Panc1 (cell line): ENCODE data around the gene PTDSS2.

Source experiments
- CTCF ChIP-seq: fragments of 450-650 bp; IDR thresholded peaks from 2 replicates; pipeline ENCODE4 v1.5.1; 2017; ENCODE audit warnings: mild to moderate bottlenecking
- SIN3A ChIP-seq: IDR thresholded peaks from 2 replicates; pipeline ENCODE4 v1.6.1; 2012; ENCODE audit warnings: low read depth, mild to moderate bottlenecking, low read length, moderate library complexity, borderline replicate concordance; ENCODE audit not compliant: insufficient read depth
- TF ChIP-seq, protein P1 (sequence below), 2 experiments: IDR thresholded peaks; 2 replicates each; pipeline ENCODE4 v1.6.1; 2011 to 2012; ENCODE audit warnings: low read depth in 2 of 2, control low read depth in 1 of 2, low read length in 1 of 2, mild to moderate bottlenecking in 1 of 2, moderate library complexity in 1 of 2; ENCODE audit not compliant: insufficient read depth in 1 of 2

DNA sequence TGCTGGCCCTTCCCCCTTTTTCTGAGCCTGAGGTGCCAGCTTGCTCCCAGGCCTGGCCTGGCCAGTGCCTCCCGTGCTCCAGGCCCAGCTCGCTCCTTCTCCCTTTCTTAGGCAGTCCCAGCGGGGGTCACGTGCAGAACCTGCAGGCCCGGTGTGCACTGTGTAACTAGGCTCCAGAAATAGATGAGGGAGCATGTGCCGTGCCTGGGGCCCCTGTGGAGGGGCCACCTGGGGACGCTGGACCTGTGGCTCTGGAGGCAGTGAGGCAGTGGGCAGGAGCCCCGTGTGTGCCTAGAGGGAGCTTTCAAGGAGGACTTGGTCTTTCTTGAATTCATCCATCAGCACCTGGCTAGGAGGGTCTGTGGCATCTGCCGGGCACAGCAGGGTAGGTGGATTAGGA, 11.5 kb downstream of the PTDSS2 start:
- TF ChIP-seq CTCF (no peak), SIN3A (no peak)
- TF ChIP-seq, protein P1, sequence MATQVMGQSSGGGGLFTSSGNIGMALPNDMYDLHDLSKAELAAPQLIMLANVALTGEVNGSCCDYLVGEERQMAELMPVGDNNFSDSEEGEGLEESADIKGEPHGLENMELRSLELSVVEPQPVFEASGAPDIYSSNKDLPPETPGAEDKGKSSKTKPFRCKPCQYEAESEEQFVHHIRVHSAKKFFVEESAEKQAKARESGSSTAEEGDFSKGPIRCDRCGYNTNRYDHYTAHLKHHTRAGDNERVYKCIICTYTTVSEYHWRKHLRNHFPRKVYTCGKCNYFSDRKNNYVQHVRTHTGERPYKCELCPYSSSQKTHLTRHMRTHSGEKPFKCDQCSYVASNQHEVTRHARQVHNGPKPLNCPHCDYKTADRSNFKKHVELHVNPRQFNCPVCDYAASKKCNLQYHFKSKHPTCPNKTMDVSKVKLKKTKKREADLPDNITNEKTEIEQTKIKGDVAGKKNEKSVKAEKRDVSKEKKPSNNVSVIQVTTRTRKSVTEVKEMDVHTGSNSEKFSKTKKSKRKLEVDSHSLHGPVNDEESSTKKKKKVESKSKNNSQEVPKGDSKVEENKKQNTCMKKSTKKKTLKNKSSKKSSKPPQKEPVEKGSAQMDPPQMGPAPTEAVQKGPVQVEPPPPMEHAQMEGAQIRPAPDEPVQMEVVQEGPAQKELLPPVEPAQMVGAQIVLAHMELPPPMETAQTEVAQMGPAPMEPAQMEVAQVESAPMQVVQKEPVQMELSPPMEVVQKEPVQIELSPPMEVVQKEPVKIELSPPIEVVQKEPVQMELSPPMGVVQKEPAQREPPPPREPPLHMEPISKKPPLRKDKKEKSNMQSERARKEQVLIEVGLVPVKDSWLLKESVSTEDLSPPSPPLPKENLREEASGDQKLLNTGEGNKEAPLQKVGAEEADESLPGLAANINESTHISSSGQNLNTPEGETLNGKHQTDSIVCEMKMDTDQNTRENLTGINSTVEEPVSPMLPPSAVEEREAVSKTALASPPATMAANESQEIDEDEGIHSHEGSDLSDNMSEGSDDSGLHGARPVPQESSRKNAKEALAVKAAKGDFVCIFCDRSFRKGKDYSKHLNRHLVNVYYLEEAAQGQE (IDR thresholded peaks at IDR 0.05; ENCODE audit: insufficient read depth in 1 of 2, low read depth in 2 of 2, low read length in 1 of 2): no peak
